ENCODE data around the gene KYNU. TPM values are rescaled to one million over a fixed set of nuclear protein-coding genes. Genes with fewer than 3 reads are reported as not detected.
"Not testable (repeated sequence)": the region's sequence is repeated elsewhere in the genome, so short reads cannot be mapped to it uniquely, and the experiment has no call there.

Gene KYNU
- total RNA-seq, 1 donor from 2014 or later: not detected

DNA sequence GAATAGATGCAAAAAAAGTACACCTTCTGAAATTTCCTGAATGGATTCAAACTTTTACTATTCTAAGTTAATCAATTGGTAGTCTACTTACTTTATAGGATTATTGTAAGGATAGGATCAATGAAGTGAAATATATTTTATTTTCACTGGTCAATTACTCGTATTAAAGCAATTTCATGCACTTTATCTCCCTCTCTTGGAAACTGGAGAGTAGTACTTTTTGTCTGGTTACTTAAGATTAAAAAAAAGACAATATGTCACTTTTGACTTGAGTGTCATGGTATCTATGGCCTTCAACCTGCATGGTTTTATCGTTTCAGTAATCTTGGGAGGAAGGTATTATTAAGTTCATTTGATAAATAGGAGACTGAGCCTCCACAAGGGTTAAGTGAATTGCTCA lies 1.0 kb upstream of the KYNU start:
- Mint-ChIP-seq H3K36me3 (ENCODE audit: low read depth) (no peaks in the 10 kb centered on the region), H3K4me1 (no peaks in the 10 kb centered on the region), H3K27me3 (no peaks in the 10 kb centered on the region), H3K27ac (no peak overlapping the region), H3K4me3 (no peak overlapping the region), H3K9me3 (no peaks in the 10 kb centered on the region)
- no peak for DNase-seq
- intact Hi-C loops (cut with micrococcal nuclease): no loop called here

DNA sequence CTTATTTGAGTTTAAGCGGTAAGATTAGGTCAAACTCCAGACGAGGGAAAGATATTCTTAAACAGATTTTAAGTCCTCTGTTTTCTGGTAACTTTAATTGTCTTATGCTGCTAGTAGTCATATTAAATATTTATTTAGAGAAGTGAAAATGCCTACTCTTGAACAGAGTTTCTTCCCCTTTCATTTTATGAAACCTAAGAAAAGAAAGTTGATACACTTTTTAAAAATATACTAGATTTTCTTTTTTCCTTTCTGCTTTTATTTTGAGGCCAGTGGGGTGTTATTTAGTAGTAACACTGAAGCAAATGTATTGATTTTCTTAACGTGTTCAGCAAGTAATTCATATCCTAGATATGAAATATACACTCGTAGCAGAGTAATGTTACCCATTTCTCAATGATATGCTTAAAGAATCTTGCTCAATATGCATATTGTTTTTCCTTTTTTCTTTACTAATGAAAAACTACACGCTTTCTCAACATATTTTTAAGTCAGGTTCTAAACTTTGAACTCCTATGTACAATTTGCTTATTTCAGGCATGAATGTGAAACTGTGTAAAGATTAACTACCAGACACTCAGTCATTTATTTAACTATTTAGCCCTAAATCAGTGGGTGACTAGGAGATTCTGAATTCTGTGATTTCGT lies 691 bp downstream of the KYNU start:
- Mint-ChIP-seq H3K36me3 (ENCODE audit: low read depth) (no peaks in the 10 kb centered on the region), H3K27me3 (no peaks in the 10 kb centered on the region), H3K27ac (no peak overlapping the region), H3K4me1 (no peaks in the 10 kb centered on the region), H3K9me3 (no peaks in the 10 kb centered on the region), H3K4me3 (no peak overlapping the region)
- intact Hi-C loops (cut with micrococcal nuclease): no loop called here
- no peak for DNase-seq

- no peak overlapping the region for H3K27ac Mint-ChIP-seq
- H3K36me3 Mint-ChIP-seq (ENCODE audit: low read depth): no peaks in the 10 kb centered on the region
- no peaks in the 10 kb centered on the region for H3K27me3 Mint-ChIP-seq
- peak; percentile 22 for DNase-seq
- intact Hi-C loops (cut with micrococcal nuclease): no loop called here
- peaks cover 3% of the 10 kb centered on the region for H3K9me3 Mint-ChIP-seq
- H3K4me1 Mint-ChIP-seq: no peaks in the 10 kb centered on the region
- H3K4me3 Mint-ChIP-seq: no peak overlapping the region
These were observed 1.7 kb downstream of the KYNU start for GRCh38 chr2:142879151-142879550.

GRCh38 chr2:142880279-142880678 lies 2.8 kb downstream of the KYNU start:
- DNase-seq: peak; percentile 13
- H3K36me3 Mint-ChIP-seq (ENCODE audit: low read depth): no peaks in the 10 kb centered on the region
- no peak overlapping the region for H3K4me3 Mint-ChIP-seq
- no peak overlapping the region for H3K27ac Mint-ChIP-seq
- H3K27me3 Mint-ChIP-seq: no peaks in the 10 kb centered on the region
- peaks cover 3% of the 10 kb centered on the region for H3K9me3 Mint-ChIP-seq
- intact Hi-C loops (cut with micrococcal nuclease): no loop called here
- no peaks in the 10 kb centered on the region for H3K4me1 Mint-ChIP-seq

DNA sequence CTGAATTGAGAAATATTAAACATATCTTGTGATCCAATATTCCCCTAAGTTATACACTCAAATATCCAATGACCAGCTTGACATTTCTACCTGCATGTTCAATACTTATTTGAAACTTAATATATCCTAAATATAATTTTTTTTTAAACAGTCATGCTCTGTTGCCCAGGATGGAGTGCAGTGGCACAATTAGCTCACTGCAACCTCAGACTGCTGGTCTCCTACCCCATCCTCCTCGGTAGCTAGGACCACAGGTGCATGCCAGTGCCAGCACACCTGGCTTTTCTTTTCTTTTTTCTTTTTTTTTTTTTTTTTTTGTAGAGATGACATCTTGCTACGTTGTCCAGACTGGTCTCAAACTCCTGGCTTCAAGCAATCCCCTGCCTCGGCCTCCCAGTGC lies 4.2 kb downstream of the KYNU start:
- Mint-ChIP-seq H3K4me1 (no peaks in the 10 kb centered on the region), H3K9me3 (peaks cover 3% of the 10 kb centered on the region), H3K36me3 (ENCODE audit: low read depth) (no peaks in the 10 kb centered on the region), H3K27me3 (no peaks in the 10 kb centered on the region), H3K27ac (no peak overlapping the region), H3K4me3 (no peak overlapping the region)
- intact Hi-C loops (cut with micrococcal nuclease): no loop called here
- no peak for DNase-seq

DNA sequence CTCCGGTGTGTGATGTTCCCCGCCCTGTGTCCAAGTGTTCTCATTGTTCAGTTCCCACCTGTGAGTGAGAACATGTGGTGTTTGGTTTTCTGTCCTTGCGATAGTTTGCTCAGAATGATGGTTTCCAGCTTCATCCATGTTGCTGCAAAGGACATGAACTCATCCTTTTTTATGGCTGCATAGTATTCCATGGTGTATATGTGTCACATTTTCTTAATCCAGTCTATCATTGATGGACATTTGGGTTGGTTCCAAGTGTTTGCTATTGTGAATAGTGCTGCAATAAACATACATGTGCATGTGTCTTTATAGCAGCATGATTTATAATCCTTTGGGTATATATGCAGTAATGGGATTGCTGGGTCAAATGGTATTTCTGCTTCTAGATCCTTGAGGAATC lies 5.0 kb downstream of the KYNU start:
- H3K4me3 Mint-ChIP-seq; H3K36me3 Mint-ChIP-seq (ENCODE audit: low read depth); H3K9me3 Mint-ChIP-seq; H3K27me3 Mint-ChIP-seq; intact Hi-C loops (cut with micrococcal nuclease); H3K27ac Mint-ChIP-seq; H3K4me1 Mint-ChIP-seq: not testable (repeated sequence)
- DNase-seq: peak; percentile 28

- peaks cover 3% of the 10 kb centered on the region for H3K9me3 Mint-ChIP-seq
- H3K36me3 Mint-ChIP-seq (ENCODE audit: low read depth): no peaks in the 10 kb centered on the region
- H3K27ac Mint-ChIP-seq: no peak overlapping the region
- intact Hi-C loops (cut with micrococcal nuclease): no loop called here
- no peaks in the 10 kb centered on the region for H3K4me1 Mint-ChIP-seq
- H3K4me3 Mint-ChIP-seq: no peak overlapping the region
- no peaks in the 10 kb centered on the region for H3K27me3 Mint-ChIP-seq
- DNase-seq: no peak
These were observed 6.1 kb downstream of the KYNU start for GRCh38 chr2:142883526-142883925.

DNA sequence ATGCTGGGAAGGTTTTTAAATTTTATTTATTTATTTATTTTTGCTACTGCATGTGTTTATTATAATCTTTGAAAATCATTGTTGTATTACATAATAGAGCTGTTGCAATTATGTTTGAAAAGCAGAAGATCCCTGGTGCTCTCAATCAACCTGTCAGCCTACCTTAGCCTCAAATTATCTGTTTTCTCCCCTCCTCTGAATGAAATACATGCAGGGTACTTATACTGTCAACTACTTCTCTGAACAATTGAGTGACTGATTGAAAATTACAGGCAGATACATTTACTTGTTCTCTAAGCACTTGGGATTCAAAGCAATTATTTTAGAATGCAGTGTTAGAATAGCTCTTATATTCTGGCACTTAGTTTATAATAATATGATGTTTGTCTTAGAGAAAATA lies 8.1 kb downstream of the KYNU start:
- no peak for DNase-seq
- no peak overlapping the region for H3K4me3 Mint-ChIP-seq
- intact Hi-C loops (cut with micrococcal nuclease): no loop called here
- no peak overlapping the region for H3K27ac Mint-ChIP-seq
- H3K9me3 Mint-ChIP-seq: peaks cover 3% of the 10 kb centered on the region
- no peaks in the 10 kb centered on the region for H3K36me3 Mint-ChIP-seq (ENCODE audit: low read depth)
- no peaks in the 10 kb centered on the region for H3K4me1 Mint-ChIP-seq
- H3K27me3 Mint-ChIP-seq: peaks cover 2% of the 10 kb centered on the region

GRCh38 chr2:142892715-142893114 lies 15.3 kb downstream of the KYNU start:
- Mint-ChIP-seq H3K4me1 (no peaks in the 10 kb centered on the region), H3K9me3 (no peaks in the 10 kb centered on the region), H3K4me3 (no peak overlapping the region), H3K27me3 (peaks cover 3% of the 10 kb centered on the region), H3K36me3 (ENCODE audit: low read depth) (no peaks in the 10 kb centered on the region), H3K27ac (no peak overlapping the region)
- intact Hi-C loops (cut with micrococcal nuclease): no loop called here
- no peak for DNase-seq

DNA sequence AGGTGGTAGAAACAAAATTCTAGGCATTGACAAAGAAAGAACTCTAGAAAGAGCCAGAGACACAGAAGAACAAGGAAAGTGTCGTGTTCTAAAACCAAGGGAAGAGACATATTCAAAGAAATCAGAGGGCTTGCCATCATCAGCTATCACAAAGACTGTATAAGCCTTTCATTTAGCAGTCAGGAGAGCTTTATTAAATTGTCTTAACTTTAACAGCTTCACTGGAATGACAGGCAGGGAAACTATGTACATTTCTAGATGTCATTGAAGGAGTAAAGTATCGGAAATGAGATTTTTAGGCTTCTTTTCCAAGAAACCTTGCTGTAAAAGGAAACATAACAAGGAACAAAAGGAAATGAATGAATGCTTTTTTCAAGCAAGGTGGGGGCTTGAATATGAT lies 15.8 kb downstream of the KYNU start:
- Mint-ChIP-seq H3K4me3 (no peak overlapping the region), H3K4me1 (no peaks in the 10 kb centered on the region), H3K36me3 (ENCODE audit: low read depth) (no peaks in the 10 kb centered on the region), H3K27me3 (peaks cover 3% of the 10 kb centered on the region), H3K9me3 (no peaks in the 10 kb centered on the region), H3K27ac (no peak overlapping the region)
- intact Hi-C loops (cut with micrococcal nuclease): no loop called here
- DNase-seq: no peak

GRCh38 chr2:142897807-142898206 lies 20.3 kb downstream of the KYNU start:
- Mint-ChIP-seq H3K4me1 (no peaks in the 10 kb centered on the region), H3K4me3 (no peak overlapping the region), H3K9me3 (no peaks in the 10 kb centered on the region), H3K36me3 (ENCODE audit: low read depth) (no peaks in the 10 kb centered on the region), H3K27ac (no peak overlapping the region), H3K27me3 (peaks cover 2% of the 10 kb centered on the region)
- intact Hi-C loops (cut with micrococcal nuclease): no loop called here
- no peak for DNase-seq

DNA sequence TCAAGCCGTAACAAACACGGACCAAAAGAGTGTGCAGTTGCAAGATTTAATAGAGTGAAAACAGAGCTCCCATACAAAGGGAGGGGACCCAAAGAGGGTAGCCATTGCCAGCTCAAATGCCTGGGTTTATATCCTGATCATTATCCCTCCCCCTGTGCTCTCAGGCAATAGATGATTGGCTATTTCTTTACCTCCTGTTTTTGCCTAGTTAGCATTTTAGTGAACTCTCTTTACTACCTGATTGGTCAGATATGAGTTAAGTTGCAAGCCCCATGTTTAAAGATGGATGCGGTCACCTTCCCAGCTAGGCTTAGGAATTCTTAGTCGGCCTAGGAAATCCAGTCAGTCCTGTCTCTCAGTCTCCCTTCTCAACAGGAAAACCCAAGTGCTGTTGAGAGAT lies 22.9 kb downstream of the KYNU start:
- H3K4me1 Mint-ChIP-seq; intact Hi-C loops (cut with micrococcal nuclease); H3K27me3 Mint-ChIP-seq; DNase-seq; H3K9me3 Mint-ChIP-seq; H3K4me3 Mint-ChIP-seq; H3K36me3 Mint-ChIP-seq (ENCODE audit: low read depth); H3K27ac Mint-ChIP-seq: not testable (repeated sequence)

DNA sequence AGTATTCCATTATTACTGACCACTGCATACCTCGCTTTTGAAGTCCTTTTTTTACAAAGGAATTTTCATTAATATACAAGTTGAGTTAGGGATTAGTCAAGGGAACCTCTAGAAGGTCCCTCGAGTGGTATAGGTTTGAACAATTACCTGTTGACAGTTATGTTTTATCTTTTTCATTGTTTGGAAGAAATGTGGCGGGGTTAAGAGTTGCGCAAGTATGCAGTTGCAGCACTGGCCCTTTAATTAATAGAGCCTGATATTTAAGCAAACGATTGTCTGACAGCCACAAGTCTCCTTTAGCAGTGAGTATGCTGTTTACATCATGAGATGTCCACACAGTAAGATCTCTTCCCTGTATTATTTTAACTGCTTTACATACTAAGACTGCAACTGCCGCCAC lies 24.3 kb downstream of the KYNU start:
- H3K4me3 Mint-ChIP-seq: no peak overlapping the region
- H3K27me3 Mint-ChIP-seq: no peaks in the 10 kb centered on the region
- no peaks in the 10 kb centered on the region for H3K9me3 Mint-ChIP-seq
- DNase-seq: no peak
- H3K27ac Mint-ChIP-seq: no peak overlapping the region
- no peaks in the 10 kb centered on the region for H3K4me1 Mint-ChIP-seq
- no peaks in the 10 kb centered on the region for H3K36me3 Mint-ChIP-seq (ENCODE audit: low read depth)
- intact Hi-C loops (cut with micrococcal nuclease): no loop called here

GRCh38 chr2:142903726-142904125 lies 26.3 kb downstream of the KYNU start:
- H3K4me1 Mint-ChIP-seq; H3K4me3 Mint-ChIP-seq; H3K27me3 Mint-ChIP-seq; H3K27ac Mint-ChIP-seq; DNase-seq; H3K9me3 Mint-ChIP-seq; intact Hi-C loops (cut with micrococcal nuclease); H3K36me3 Mint-ChIP-seq (ENCODE audit: low read depth): not testable (repeated sequence)

DNA sequence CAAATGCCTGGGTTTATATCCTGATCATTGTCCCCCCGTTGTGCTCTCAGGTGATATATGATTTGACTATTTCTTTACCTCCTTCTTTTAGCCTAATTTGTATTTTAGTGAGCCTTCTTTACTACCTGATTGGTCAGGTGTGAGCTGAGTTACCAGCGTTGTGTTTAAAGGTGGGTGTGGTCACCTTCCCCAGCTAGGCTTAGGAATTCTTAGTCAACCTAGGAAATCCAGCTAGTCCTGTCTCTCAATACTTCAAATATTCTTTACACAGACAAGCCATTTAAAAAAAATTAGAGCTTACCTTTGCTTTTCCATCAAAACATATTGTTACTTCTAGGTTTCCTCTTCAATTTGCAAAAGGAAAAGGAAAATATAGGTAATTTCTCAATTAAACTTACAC lies 30.2 kb downstream of the KYNU start:
- Mint-ChIP-seq H3K4me3 (no peak overlapping the region), H3K36me3 (ENCODE audit: low read depth) (no peaks in the 10 kb centered on the region), H3K4me1 (no peaks in the 10 kb centered on the region), H3K27ac (no peak overlapping the region), H3K9me3 (no peaks in the 10 kb centered on the region), H3K27me3 (peaks cover 6% of the 10 kb centered on the region)
- intact Hi-C loops (cut with micrococcal nuclease): no loop called here
- DNase-seq: no peak

Measured in activated CD4-positive, alpha-beta T cell treated with anti-CD3 and anti-CD28 coated beads, Interleukin-2, amount 10 ng/mL, durations not matched to agents 24 days and 14 days (primary cell).